HG03442 (cell line): ENCODE results near the gene MRGPRD.
"Not testable (repeated sequence)": the region's sequence is repeated elsewhere in the genome, so short reads cannot be mapped to it uniquely, and the experiment has no call there.

Source experiments
- ATAC-seq: cut with Tn5 transposase; IDR thresholded peaks from one replicate; pipeline ENCODE4 v1.9.1; 2021; ENCODE audit warnings: mild to moderate bottlenecking, moderate library complexity; ENCODE audit not compliant: unreplicated experiment

The MRGPRD gene

DNA sequence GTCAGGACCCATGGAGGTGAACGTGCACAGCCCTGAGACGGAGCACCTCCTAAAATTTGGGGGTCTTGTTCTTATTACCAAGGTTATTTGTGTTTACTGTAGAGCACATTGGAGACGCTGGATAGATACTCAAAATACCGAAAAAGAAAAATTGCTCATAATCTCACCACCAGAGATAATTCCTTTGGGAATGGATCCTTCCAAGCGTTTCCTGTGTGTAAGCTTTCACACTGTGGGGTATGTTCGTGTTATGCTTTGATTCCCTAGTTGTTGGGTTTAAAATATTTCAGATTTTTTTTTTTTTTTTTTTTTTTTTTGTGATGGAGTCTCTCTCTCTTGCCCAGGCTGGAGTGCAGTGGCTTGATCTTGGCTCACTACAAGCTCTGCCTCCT is 14.1 kb upstream of the MRGPRD start:
- no peak for ATAC-seq

DNA sequence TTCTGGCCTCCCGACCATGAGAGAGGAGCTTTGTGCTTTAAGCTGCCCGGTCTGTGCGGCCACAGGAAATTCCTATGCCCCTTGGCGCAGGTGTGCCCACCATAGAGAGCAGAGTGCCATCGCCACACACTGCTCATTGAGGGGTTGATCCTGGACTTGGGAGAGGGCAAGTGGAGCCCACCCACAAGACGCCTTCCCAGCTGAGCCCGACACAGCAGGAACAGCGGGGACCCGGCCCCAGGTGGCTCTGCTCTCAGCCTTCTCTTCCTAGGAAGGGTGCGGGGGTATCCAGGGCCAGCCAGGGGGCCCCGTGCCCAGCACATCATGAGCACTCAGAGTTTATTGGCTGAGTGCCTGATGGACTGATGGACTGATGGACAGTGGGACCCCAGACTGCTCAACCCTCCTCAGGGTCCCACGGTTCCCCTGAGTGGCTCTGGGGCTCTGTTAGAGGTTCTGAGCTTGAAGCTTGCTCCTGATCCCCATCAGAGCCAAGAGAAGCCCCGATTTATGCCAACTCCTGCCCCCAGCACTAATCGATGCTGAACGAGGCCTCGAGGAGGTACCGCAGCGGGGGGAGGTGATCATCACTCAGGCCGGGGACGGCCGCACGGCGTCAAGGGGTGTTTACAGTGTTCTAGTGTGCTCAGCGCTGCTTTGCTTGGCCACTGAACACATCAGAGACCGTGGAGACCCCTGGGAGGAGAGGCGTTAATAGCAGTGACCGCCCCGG is 13.5 kb upstream of the MRGPRD start:
- ATAC-seq = no peak

DNA sequence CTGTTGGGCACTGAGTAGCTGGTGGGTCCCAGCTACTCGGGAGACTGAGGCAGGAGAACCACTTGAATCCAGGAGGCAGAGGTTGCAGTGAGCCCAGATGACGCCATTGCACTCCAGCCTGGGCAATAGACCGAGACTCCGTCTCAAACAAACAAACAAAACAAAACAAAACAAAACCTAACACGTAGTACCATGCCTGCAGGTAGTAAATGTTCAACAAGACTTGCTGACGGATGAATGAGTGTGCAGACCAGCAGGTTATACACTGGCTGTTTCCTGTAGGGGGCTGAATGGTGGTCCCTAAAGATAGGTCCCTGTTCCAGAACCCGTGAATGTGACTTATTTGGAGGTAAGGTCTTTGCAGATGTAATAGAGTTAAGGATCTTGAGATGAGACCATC is 12.8 kb upstream of the MRGPRD start:
- ATAC-seq = no peak

GRCh38 chr11:68992743-68993255 is 12.0 kb upstream of the MRGPRD start:
- no peak for ATAC-seq

GRCh38 chr11:68990995-68991780 is 10.4 kb upstream of the MRGPRD start:
- no peak for ATAC-seq

GRCh38 chr11:68989936-68990606 is 9.3 kb upstream of the MRGPRD start:
- no peak for ATAC-seq

GRCh38 chr11:68988491-68988890 is 7.7 kb upstream of the MRGPRD start:
- no peak for ATAC-seq

DNA sequence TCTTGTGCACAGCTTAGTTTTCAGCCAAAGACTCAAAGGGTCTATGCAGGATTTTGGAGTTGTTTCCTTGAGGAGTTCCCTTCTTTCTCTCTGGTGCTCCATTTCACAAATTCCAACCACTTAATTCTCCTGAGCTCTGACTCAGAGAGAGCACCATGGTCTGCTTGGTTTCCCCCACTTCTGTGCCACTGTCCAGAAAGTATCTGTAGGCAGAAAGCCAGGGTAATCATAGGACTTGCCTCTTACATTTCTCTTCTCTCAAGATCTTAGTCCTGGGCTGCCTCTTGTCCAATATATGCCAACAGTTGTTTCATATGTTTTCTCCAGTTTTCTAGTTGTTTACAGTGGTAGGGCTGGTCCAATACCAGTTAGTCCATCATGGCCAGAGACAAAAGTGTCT is 6.4 kb upstream of the MRGPRD start:
- ATAC-seq = no peak

GRCh38 chr11:68983801-68984200 is 3.0 kb upstream of the MRGPRD start:
- ATAC-seq = no peak

DNA sequence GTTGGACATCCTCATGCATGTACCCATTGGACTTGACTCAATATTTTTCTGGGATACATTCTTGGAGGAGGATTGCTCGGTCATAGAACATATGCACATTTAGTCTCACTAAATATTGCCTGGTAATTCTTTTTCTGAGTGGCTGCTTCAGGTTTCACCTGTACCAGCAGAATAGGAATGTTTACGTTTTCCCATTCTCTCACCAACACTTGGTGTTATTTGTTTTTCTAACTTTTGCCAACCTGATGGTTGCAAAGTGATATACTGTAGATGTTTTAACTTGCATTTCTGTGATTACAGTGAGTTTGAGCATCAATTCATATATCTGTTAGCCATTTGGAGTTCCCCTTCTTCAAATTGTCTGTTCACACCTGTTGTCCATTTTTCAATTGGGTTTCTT is 1.3 kb upstream of the MRGPRD start:
- no peak for ATAC-seq

DNA sequence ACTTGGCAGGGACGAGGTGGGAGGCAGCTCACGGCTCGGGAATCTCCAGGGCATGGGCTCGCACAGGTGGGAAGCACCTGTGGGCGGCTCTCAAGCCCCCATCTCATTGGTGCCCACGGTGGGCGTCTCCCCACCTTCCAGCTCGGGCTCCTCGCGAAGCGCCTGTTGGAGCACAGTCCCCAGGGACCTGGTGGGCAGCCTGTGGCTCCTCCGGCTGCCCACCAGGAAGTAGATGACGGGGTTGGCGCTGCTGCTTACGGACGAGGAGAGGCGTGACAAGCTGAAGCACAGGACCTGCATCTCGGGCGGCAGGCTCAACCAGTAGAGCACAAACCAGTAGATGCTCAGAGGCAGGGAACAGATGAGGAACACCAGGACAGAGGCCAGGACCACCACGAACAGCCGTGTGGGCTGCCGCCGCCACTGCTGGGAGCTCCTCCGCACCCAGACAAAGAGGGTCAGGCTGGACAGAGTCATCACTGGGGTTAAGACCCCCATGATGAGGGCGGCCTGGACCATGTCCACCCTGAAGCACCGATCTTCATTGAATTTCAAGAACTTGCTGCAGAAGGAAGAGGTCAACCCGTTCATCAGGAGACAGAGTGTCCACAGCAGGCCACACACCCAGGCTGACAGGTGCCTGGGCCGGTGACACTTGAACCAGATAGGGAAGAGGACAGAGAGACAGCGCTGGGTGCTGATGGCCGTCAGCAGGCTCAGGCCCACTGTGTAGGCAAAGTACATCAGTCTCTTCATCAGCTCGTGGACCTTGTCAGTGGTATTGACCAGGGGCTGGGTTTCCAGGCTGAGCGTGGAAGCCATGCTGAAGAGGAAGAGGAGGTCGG is 633 bp downstream of the MRGPRD start:
- no peak for ATAC-seq

DNA sequence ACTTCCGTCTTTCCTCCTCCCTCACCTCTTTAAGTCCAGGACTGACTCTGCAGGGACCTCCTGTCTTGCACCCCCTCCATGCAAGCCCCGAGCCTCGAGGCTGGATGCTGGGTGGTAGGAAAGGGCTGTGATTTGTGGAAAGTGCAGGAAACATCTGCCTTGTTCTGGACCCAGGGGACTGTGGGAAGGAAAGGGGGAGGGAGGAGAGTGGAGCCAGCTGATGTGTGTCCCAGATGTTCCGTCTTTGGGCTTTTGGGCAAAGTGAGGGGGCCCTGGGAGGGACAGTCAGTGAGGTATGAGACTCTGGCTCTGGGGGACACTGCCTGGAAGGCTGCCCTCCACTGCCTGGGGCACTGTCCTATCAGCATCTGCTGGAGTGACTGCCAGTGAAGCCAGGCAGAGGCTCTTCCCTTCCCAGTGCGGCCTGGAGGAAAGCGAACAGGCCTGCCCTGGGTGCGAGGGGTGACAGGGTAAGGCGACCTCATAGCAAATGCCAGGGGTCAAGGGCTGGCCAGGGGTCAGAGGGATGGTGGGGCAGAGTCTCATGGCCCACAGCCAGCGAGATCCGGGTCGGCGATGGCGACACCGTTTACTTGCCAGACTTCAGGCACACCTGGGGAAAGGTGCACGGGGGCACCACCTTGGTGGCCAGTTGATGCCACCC is 1.7 kb downstream of the MRGPRD start:
- ATAC-seq = no peak

DNA sequence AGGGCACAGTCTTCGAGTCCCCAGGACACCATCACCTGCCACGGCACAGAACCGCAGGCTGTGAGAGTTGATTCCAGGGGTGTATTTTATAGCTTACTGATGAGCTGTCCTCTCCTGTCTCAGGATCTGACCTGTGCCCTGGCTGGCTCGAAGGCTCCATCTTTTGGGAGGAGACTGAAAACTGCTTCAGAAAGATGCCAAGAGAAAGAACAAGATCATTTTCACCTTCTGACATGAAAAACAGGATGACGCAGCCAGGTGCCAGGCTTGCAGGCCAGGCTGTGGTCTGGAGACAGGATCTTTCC is 2.2 kb downstream of the MRGPRD start:
- ATAC-seq = no peak

GRCh38 chr11:68977781-68978625 is 2.8 kb downstream of the MRGPRD start:
- ATAC-seq = no peak

DNA sequence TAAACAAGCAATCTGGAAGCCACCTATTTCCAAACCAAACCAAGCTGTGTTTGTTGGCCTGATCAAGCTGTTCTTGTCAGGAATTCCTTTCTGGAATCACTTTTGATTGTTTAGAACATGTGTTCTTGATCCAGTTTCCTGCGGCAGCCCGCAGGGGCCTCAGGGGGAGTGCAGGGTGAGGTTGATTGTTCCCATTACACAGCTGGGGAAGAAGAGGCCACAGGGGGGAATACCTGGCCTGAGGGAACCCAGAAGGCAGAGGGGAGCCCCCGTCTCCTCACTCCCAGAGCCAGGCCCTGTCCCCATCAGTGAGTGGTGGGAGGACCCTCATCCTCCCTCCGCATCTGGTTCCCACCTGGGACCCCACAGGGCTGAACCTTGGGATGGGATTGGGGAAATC is 4.2 kb downstream of the MRGPRD start:
- no peak for ATAC-seq

DNA sequence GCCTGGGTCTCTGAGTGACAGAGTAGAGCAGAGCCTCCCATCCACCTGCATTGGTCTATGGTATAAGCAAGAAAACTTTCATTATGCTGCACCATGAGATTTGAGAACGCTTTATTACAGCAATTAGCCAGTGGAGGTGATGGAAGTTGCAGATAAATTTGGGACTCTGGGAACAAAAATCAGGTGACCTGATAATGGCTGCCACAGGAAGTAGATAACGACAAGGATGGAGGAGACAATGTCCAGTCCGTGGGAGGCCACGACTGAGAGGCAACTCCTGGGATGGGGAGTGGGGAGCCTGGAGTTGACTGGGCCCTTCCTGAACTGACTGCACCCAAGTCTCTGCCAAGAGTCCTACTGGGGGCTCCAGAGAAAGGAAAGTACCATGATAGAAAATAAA is 4.7 kb downstream of the MRGPRD start:
- no peak for ATAC-seq

DNA sequence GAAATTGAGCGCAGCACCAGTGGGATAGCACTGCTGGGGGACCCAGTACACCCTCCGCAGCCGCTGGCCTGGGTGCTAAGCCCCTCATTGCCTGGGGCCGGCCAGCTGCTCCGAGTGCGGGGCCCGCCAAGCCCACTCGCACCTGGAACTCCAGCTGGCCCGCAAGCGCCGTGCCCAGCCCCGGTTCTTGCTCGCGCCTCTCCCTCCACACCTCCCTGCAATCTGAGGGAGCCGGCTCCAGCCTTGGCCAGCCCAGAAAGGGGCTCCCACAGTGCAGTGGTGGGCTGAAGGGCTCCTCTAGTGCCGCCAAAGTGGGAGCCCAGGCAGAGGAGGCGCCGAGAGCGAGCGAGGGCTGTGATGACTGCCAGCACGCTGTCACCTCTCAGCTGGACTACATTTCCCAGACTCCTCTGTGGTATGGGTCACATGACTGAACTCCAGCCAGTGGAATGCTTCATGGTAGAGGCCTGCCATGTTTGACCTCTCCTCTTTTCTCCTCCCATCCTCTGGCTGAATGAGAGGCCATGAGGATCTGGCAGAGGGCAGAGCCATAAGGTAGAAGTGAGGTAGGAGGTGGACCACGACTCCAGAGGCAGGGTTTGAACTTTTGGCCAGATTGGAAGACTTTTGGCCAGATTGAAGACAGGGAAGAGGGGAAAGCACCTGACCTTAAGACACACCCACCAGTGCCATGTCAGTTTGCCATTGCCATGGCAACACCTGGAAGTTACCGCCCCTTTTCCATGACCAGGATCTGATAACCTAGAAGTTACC is 6.2 kb downstream of the MRGPRD start:
- ATAC-seq = no peak

GRCh38 chr11:68973706-68974105 is 7.1 kb downstream of the MRGPRD start:
- ATAC-seq = not testable (repeated sequence)

- no peak for ATAC-seq
Observed at GRCh38 chr11:68973219-68973618, 7.6 kb downstream of the MRGPRD start.
